OCI-LY7 (cell line): ENCODE data around the gene ITGB6. TPM values are rescaled to one million over a fixed set of nuclear protein-coding genes. Genes with fewer than 3 reads are reported as not detected.

Source experiments
- BruUV-seq: library from RNA; stranded (reverse); fragments of 400-500 nt; replicated peaks from 2 replicates; lab custom pipeline; 2021; lab: Mats Ljungman, UMichigan
- CTCF ChIA-PET: fragments of 300-600 bp; sonication (Branson Sonifier 250); formaldehyde crosslinking; loops from one replicate; lab custom pipeline; 2022; ENCODE audit warnings: antibody characterized with exemption; ENCODE audit not compliant: unreplicated experiment; lab: Charles Lee
- POLR2A ChIA-PET: fragments of 300-600 bp; sonication (Branson Sonifier 250); formaldehyde crosslinking; loops from one replicate; lab custom pipeline; 2022; ENCODE audit warnings: antibody characterized with exemption; lab: Charles Lee
- DNase-seq: peaks from one replicate; pipeline ENCODE4 v3.0.0-alpha.2; 2015; ENCODE audit warnings: low spot score
- H2AFZ ChIP-seq: fragments of 200-600 bp; sonication (generic), shearing (Covaris generic); 2 replicates; pipeline ENCODE4 v1.6.1; 2014; ENCODE audit warnings: mild to moderate bottlenecking, antibody characterized with exemption, low read length, moderate library complexity
- H3K27ac ChIP-seq: fragments of 200-600 bp; sonication (generic); 2 replicates; pipeline ENCODE4 v1.5.1; 2014; ENCODE audit warnings: mixed run types, low read depth, mild to moderate bottlenecking, moderate library complexity, low read length, inconsistent platforms; ENCODE audit not compliant: poor library complexity, severe bottlenecking
- H3K36me3 ChIP-seq: fragments of 200-600 bp; sonication (generic); 2 replicates; pipeline ENCODE4 v1.6.1; 2014; ENCODE audit warnings: mild to moderate bottlenecking, antibody characterized with exemption, low read length, moderate library complexity, mixed read lengths; ENCODE audit not compliant: insufficient read depth
- H3K4me1 ChIP-seq: fragments of 200-600 bp; sonication (generic); 2 replicates; pipeline ENCODE4 v1.5.1; 2014; ENCODE audit warnings: mild to moderate bottlenecking, low read length; ENCODE audit not compliant: insufficient read depth, poor library complexity, severe bottlenecking
- H3K4me2 ChIP-seq: fragments of 200-600 bp; sonication (generic); 2 replicates; pipeline ENCODE4 v1.6.1; 2014; ENCODE audit warnings: mild to moderate bottlenecking, low read length
- H3K4me3 ChIP-seq: fragments of 200-600 bp; sonication (generic); 2 replicates; pipeline ENCODE4 v1.5.1; 2014; ENCODE audit warnings: mild to moderate bottlenecking, low read depth, low read length; ENCODE audit not compliant: poor library complexity, severe bottlenecking
- H3K79me2 ChIP-seq: fragments of 200-600 bp; sonication (generic); 2 replicates; pipeline ENCODE4 v1.6.1; 2016; ENCODE audit warnings: low read depth, mild to moderate bottlenecking, low read length, moderate library complexity, mixed read lengths; ENCODE audit not compliant: insufficient read depth
- H3K9me2 ChIP-seq: fragments of 200-600 bp; sonication (generic); 2 replicates; pipeline ENCODE4 v1.6.1; 2016; ENCODE audit warnings: mild to moderate bottlenecking, low read length, mixed read lengths; ENCODE audit not compliant: insufficient read depth
- H3K9me3 ChIP-seq: fragments of 200-600 bp; sonication (generic); 2 replicates; pipeline ENCODE4 v1.6.1; 2014; ENCODE audit warnings: mild to moderate bottlenecking, mixed run types, low read length, mixed read lengths
- H4K20me1 ChIP-seq: fragments of 200-600 bp; sonication (generic); 2 replicates; pipeline ENCODE4 v1.6.1; 2014; ENCODE audit warnings: mild to moderate bottlenecking, antibody characterized with exemption, low read length, moderate library complexity, mixed read lengths; ENCODE audit not compliant: insufficient read depth
- CTCF ChIP-seq: fragments of 200-600 bp; sonication (generic); conservative IDR thresholded peaks from 2 replicates; pipeline ENCODE4 v1.5.1; 2014; ENCODE audit warnings: mild to moderate bottlenecking, antibody characterized with exemption, low read length, moderate library complexity, mixed read lengths
- EZH2phosphoT487 ChIP-seq: fragments of 200-600 bp; sonication (generic); IDR thresholded peaks from 2 replicates; pipeline ENCODE4 v1.6.1; 2018; ENCODE audit warnings: low read depth, borderline replicate concordance, mild to moderate bottlenecking, mixed run types, antibody characterized with exemption, low read length, moderate library complexity, mixed read lengths
- intact Hi-C: fragments of 100-400 bp; cut with micrococcal nuclease; formaldehyde crosslinking; loops from one replicate; pipeline ENCODE4 v1.10.0; 2022; ENCODE audit not compliant: unreplicated experiment
- total RNA-seq, 2 experiments: library from RNA; depleted of rRNA in 1 of 2; stranded (reverse); fragments of >200 nt in 1 of 2; shearing (Covaris generic) in 1 of 2; gene quantifications; 2 replicates each; pipeline ENCODE4 v1.2.3, GENCODE V29; 2014 to 2022

The ITGB6 gene
- total RNA-seq, 2 experiments from 2014 or later = not detected

DNA sequence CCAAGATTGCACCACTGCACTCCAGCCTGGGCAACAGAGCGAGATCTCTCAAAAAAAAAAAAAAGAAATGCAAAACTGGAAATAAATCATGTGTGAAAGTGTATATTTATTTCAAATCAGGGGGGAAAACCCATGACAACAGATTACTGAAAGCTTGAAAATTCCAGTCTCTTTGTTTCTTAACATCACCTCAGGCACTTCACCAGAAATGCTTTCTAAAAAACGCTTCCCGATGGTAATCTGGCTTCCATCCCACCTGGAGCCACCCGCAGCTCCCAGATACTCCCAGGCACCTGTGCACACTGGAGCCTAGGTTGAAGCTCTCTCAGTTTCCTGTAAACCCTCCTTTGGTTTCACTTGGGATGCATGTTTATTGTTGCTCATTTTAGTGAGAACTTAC, 7.2 kb upstream of the ITGB6 start:
- H3K9me2 ChIP-seq = no peaks in the 10 kb centered on the region
- H4K20me1 ChIP-seq = no peaks in the 10 kb centered on the region
- H3K36me3 ChIP-seq = no peaks in the 10 kb centered on the region
- ChIA-PET CTCF (no interaction called here), POLR2A (interaction anchor here (0.6 to 0.7 kb wide), 2 partner anchors 129 to 862 kb away, joined by 3 to 4 read pairs; no protein-coding TSS in a partner anchor)
- H3K79me2 ChIP-seq = no peaks in the 10 kb centered on the region
- no peak overlapping the region for H3K27ac ChIP-seq
- H3K4me1 ChIP-seq = no peaks in the 10 kb centered on the region
- no TSS peak for BruUV-seq
- intact Hi-C loops = no loop called here
- H3K4me2 ChIP-seq = no peak overlapping the region
- no peak overlapping the region for H2AFZ ChIP-seq
- no peak overlapping the region for H3K4me3 ChIP-seq
- no peaks in the 10 kb centered on the region for H3K9me3 ChIP-seq
- TF ChIP-seq EZH2phosphoT487 (no peak), CTCF (no peak)
- DNase-seq = no peak

DNA sequence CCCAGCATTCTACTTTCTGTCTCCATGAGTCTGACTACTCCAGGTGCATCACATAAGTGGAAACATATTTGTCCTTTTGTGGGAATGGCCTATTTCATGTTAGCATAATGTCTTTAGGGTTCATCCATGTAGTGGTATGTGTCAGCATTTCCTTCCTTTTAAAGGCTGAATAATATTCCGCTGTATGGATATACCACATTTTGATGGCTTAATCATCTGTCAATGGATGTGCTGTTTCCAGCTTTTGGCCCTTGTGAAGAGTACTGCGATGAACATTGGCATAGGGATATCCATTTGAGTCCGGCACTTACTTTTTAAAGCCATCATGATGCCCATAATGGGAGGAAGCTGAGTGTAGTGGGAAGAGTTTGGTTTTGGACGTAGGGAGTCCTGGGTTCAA, 6.4 kb upstream of the ITGB6 start:
- ChIA-PET CTCF (no interaction called here), POLR2A (no interaction called here)
- Histone ChIP-seq H3K4me1 (no peaks in the 10 kb centered on the region), H2AFZ (no peak overlapping the region), H3K9me2 (no peaks in the 10 kb centered on the region), H3K4me3 (no peak overlapping the region), H3K4me2 (no peak overlapping the region), H4K20me1 (no peaks in the 10 kb centered on the region), H3K27ac (no peak overlapping the region), H3K36me3 (no peaks in the 10 kb centered on the region), H3K79me2 (no peaks in the 10 kb centered on the region), H3K9me3 (no peaks in the 10 kb centered on the region)
- BruUV-seq = no TSS peak
- TF ChIP-seq CTCF (no peak), EZH2phosphoT487 (no peak)
- intact Hi-C loops = no loop called here
- no peak for DNase-seq

DNA sequence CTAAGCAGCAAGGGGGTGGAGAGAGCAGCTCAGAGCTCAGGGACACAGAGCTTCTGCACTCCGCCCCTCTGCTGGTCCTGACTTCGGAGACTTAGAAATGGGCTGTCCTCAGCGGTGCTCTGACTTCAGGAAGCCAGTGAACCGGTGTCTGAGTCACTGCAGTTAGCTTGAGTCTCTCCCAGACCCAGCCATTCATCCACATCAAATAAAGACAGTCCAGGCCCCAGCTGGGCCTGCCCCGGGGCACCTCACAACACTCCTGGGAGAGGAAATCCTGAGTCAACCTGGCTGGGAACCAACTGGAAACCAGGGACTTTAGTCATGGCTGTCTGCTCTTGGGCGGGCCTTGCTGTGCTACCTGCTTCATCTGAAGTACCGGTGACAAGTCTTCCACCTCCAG, 5.4 kb upstream of the ITGB6 start:
- no peak overlapping the region for H3K4me2 ChIP-seq
- H3K4me3 ChIP-seq = no peak overlapping the region
- H3K4me1 ChIP-seq = no peaks in the 10 kb centered on the region
- POLR2A ChIA-PET = no interaction called here
- H2AFZ ChIP-seq = no peak overlapping the region
- H4K20me1 ChIP-seq = no peaks in the 10 kb centered on the region
- no peak overlapping the region for H3K27ac ChIP-seq
- H3K9me2 ChIP-seq = no peaks in the 10 kb centered on the region
- no peaks in the 10 kb centered on the region for H3K79me2 ChIP-seq
- intact Hi-C loops = no loop called here
- TF ChIP-seq CTCF (no peak), EZH2phosphoT487 (no peak)
- CTCF ChIA-PET = no interaction called here
- no TSS peak for BruUV-seq
- no peaks in the 10 kb centered on the region for H3K36me3 ChIP-seq
- DNase-seq = no peak
- H3K9me3 ChIP-seq = no peaks in the 10 kb centered on the region
